HepG2 (cell line): ENCODE measurements around the gene NRL. TPM values are rescaled to one million over a fixed set of nuclear protein-coding genes. Genes with fewer than 3 reads are reported as not detected.

Experiments
- AGO1 ChIP-seq: fragments of 200-400 bp; formaldehyde crosslinking; IDR thresholded peaks from 2 replicates; pipeline ENCODE4 v1.6.1; 2017; ENCODE audit warnings: mild to moderate bottlenecking, low read depth, low read length, moderate library complexity; ENCODE audit not compliant: poor library complexity, severe bottlenecking
- CBX5 ChIP-seq: sonication (generic); formaldehyde crosslinking; IDR thresholded peaks from 2 replicates; pipeline ENCODE4 v1.4.0; 2020; ENCODE audit warnings: missing genetic modification reagents, borderline replicate concordance
- ERF ChIP-seq: IDR thresholded peaks from 2 replicates; pipeline ENCODE4 v1.6.1; 2018; ENCODE audit warnings: missing biosample characterization, missing genetic modification reagents
- GATA4 ChIP-seq: sonication (generic); IDR thresholded peaks from 2 replicates; pipeline ENCODE4 v1.6.1; 2016; ENCODE audit warnings: antibody characterized with exemption, low read depth, borderline replicate concordance
- LCORL ChIP-seq, 2 experiments: fragments of 450-650 bp in 1 of 2; sonication (generic) in 1 of 2; formaldehyde crosslinking in 1 of 2; IDR thresholded peaks; 2 replicates each; pipeline versions ENCODE4 v1.5.0 to v1.6.1; 2017 to 2020; ENCODE audit warnings: antibody characterized with exemption in 1 of 2, missing genetic modification reagents in 1 of 2
- PPARG ChIP-seq: conservative IDR thresholded peaks from 2 replicates; pipeline ENCODE4 v1.6.1; 2016; ENCODE audit warnings: missing biosample characterization, missing genetic modification reagents
- REPIN1 ChIP-seq: sonication (generic); formaldehyde crosslinking; IDR thresholded peaks from 2 replicates; pipeline ENCODE4 v1.8.0; 2022; ENCODE audit warnings: missing genetic modification reagents, low read depth, mild to moderate bottlenecking, borderline replicate concordance
- SMYD3 ChIP-seq: sonication (generic); formaldehyde crosslinking; IDR thresholded peaks from 2 replicates; pipeline ENCODE4 v1.8.1; 2023; ENCODE audit warnings: mild to moderate bottlenecking, missing genetic modification reagents
- SNAPC4 ChIP-seq: sonication (generic); formaldehyde crosslinking; IDR thresholded peaks from 2 replicates; pipeline ENCODE4 v1.4.0; 2020; ENCODE audit warnings: mild to moderate bottlenecking, missing genetic modification reagents
- SYNCRIP ChIP-seq: fragments of 200-400 bp; formaldehyde crosslinking; IDR thresholded peaks from 2 replicates; pipeline ENCODE4 v1.6.1; 2018; ENCODE audit warnings: mild to moderate bottlenecking, low read depth, low read length; ENCODE audit not compliant: insufficient read depth
- THAP7 ChIP-seq: sonication (generic); formaldehyde crosslinking; IDR thresholded peaks from 2 replicates; pipeline ENCODE4 v1.8.1; 2023; ENCODE audit warnings: mild to moderate bottlenecking, missing genetic modification reagents
- ZFP1 ChIP-seq: IDR thresholded peaks from 2 replicates; pipeline ENCODE4 v1.6.1; 2016
- ZNF205 ChIP-seq: IDR thresholded peaks from 2 replicates; pipeline ENCODE4 v1.6.1; 2018; ENCODE audit warnings: missing biosample characterization, missing genetic modification reagents
- ZNF256 ChIP-seq: sonication (generic); formaldehyde crosslinking; conservative IDR thresholded peaks from 2 replicates; pipeline ENCODE4 v1.4.0; 2020; ENCODE audit warnings: missing genetic modification reagents
- ZNF562 ChIP-seq: sonication (generic); formaldehyde crosslinking; IDR thresholded peaks from 2 replicates; pipeline ENCODE4 v1.8.0; 2022; ENCODE audit warnings: missing genetic modification reagents, borderline replicate concordance
- ZSCAN5A ChIP-seq: sonication (generic); formaldehyde crosslinking; IDR thresholded peaks from 2 replicates; pipeline ENCODE4 v1.8.0; 2022; ENCODE audit warnings: mild to moderate bottlenecking, missing genetic modification reagents, borderline replicate concordance
- polyA plus RNA-seq, 8 experiments: library from polyadenylated mRNA; depleted of rRNA in 3 of 8; stranded (reverse) in 7 of 8; unstranded in 1 of 8; fragments of >200 nt; fragmentation: Illumina TruSeq in 4 of 8; extraction: Trizol in 4 of 8; gene quantifications; 2 replicates each; pipeline versions ENCODE4 v1.2.1 to v1.2.3, GENCODE V29; 2011 to 2016; ENCODE audit warnings: low read depth in 4 of 8, missing spikeins in 1 of 8, mixed read lengths in 1 of 8; ENCODE audit not compliant: insufficient read depth in 1 of 8
- total RNA-seq, 5 experiments: library from RNA; depleted of rRNA; stranded (reverse); fragments of >200 nt; fragmentation: Illumina TruSeq; extraction: Trizol; gene quantifications; 2 replicates each; pipeline ENCODE4 v1.2.3, GENCODE V29; 2016; ENCODE audit warnings: low read depth in 1 of 5
- TF ChIP-seq, protein P1 (sequence below): IDR thresholded peaks from 2 replicates; pipeline ENCODE4 v1.6.1; 2016
- TF ChIP-seq, protein P2 (sequence below): sonication (generic); formaldehyde crosslinking; IDR thresholded peaks from 2 replicates; pipeline ENCODE4 v1.4.0; 2020; ENCODE audit warnings: missing genetic modification reagents

The NRL gene
- total and polyA plus RNA-seq, 2 of the 13 experiments (the other 11 are each of a cell fraction or from before 2014, with no cell fraction given): 2.5 to 4.7 TPM

DNA sequence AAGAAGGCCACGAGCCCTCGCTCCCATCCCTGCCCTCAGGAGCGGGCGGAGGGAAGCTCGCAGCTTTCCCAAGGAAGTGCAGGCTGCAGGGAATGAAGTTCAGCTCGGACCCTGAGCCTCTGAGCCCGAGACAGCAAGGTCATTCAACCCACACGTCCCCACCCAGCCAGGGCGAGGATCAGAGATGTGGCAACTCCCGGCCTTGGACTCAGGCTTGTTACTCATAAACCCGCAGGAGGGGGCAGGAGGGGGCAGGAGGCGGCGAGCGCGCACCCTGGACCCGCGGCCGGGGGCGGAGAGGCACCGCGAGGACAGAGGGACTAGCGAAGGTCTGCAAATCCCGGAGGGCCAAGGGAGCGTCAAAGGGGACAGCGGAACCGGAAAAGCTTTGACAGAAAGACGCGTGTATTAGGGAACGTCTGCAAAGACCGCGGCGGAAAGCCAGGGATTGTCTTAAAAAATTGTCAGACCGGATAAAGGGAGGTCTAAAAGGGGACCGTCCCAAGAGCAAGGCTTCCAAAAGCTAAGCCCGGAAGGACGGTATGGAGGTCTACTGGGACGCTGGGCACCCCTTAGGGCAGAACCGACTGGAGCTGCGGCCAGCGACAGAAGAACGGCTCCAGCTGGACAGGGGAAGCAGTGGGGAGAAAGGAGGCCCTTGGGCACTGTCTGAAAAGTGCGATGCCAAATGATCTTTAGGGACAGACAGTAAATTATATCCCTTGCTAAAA, 783 bp downstream of the NRL start (continued):
- TF ChIP-seq ZSCAN5A (CRISPR knock-in tag) (peak; percentile 95; the same call in 1 of the 2 replicates), SMYD3 (CRISPR knock-in tag) (no peak), ZFP1 (peak; percentile 100), AGO1 (peak; percentile 85), SNAPC4 (CRISPR knock-in tag) (peak; percentile 93), THAP7 (CRISPR knock-in tag) (peak; percentile 97), ZNF256 (CRISPR knock-in tag) (0 out of 2 replicates have a peak, but pooled peaks have one; percentile 78), ERF (CRISPR knock-in tag) (peak; percentile 99), ZNF205 (peak; percentile 98), REPIN1 (CRISPR knock-in tag) (peak; percentile 100), ZNF562 (no peak), LCORL (IDR thresholded peaks at IDR 0.05) (0 out of 2 replicates have a peak, but pooled peaks have one; percentile 25), LCORL (CRISPR knock-in tag; IDR thresholded peaks at IDR 0.05) (peak; percentile 99), GATA4 (peak; percentile 94), PPARG (CRISPR knock-in tag) (peak; percentile 88), SYNCRIP (no peak), CBX5 (CRISPR knock-in tag) (peak; percentile 99)
- TF ChIP-seq, protein P1, sequence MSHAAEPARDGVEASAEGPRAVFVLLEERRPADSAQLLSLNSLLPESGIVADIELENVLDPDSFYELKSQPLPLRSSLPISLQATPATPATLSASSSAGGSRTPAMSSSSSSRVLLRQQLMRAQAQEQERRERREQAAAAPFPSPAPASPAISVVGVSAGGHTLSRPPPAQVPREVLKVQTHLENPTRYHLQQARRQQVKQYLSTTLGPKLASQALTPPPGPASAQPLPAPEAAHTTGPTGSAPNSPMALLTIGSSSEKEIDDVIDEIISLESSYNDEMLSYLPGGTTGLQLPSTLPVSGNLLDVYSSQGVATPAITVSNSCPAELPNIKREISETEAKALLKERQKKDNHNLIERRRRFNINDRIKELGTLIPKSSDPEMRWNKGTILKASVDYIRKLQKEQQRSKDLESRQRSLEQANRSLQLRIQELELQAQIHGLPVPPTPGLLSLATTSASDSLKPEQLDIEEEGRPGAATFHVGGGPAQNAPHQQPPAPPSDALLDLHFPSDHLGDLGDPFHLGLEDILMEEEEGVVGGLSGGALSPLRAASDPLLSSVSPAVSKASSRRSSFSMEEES: peak; percentile 91
- TF ChIP-seq, protein P2, sequence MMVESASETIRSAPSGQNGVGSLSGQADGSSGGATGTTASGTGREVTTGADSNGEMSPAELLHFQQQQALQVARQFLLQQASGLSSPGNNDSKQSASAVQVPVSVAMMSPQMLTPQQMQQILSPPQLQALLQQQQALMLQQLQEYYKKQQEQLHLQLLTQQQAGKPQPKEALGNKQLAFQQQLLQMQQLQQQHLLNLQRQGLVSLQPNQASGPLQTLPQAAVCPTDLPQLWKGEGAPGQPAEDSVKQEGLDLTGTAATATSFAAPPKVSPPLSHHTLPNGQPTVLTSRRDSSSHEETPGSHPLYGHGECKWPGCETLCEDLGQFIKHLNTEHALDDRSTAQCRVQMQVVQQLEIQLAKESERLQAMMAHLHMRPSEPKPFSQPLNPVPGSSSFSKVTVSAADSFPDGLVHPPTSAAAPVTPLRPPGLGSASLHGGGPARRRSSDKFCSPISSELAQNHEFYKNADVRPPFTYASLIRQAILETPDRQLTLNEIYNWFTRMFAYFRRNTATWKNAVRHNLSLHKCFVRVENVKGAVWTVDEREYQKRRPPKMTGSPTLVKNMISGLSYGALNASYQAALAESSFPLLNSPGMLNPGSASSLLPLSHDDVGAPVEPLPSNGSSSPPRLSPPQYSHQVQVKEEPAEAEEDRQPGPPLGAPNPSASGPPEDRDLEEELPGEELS (CRISPR knock-in tag): peak; percentile 99
